ENCODE data around the gene TACC2.

DNA sequence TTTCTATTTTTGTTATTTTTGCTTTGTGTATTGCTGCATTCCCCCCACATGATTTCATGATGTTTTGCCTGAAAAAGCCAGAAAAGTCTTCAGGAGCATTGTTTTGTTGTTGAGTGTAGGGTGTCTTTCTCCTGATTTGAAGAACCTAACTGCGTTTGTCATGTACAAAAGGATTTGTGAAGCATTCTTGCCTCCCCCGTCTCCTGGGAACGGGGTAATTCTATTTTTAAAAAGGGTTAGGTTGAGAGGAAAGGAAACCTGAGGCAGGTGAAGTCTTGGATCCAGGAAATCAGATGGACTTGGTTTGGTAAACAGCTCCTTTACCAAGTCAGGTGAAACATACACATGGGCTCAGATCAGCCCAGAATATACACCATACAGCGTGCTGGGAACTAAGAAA is 256.2 kb downstream of the TACC2 start:
- TF ChIP-seq POLR2A (IDR thresholded peaks at IDR 0.05): no peak
- TF ChIP-seq, protein P1, sequence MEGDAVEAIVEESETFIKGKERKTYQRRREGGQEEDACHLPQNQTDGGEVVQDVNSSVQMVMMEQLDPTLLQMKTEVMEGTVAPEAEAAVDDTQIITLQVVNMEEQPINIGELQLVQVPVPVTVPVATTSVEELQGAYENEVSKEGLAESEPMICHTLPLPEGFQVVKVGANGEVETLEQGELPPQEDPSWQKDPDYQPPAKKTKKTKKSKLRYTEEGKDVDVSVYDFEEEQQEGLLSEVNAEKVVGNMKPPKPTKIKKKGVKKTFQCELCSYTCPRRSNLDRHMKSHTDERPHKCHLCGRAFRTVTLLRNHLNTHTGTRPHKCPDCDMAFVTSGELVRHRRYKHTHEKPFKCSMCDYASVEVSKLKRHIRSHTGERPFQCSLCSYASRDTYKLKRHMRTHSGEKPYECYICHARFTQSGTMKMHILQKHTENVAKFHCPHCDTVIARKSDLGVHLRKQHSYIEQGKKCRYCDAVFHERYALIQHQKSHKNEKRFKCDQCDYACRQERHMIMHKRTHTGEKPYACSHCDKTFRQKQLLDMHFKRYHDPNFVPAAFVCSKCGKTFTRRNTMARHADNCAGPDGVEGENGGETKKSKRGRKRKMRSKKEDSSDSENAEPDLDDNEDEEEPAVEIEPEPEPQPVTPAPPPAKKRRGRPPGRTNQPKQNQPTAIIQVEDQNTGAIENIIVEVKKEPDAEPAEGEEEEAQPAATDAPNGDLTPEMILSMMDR (IDR thresholded peaks at IDR 0.05): no peak
